ENCODE data around the gene HOXC6. TPM values are rescaled to one million over a fixed set of nuclear protein-coding genes. Genes with fewer than 3 reads are reported as not detected.

Gene HOXC6
- total and polyA plus RNA-seq, 10 of the 15 experiments (the other 5 are each of a cell fraction or from before 2014, with no cell fraction given), result 0.02 to 0.55 (median 0.45) TPM; not detected in 4

DNA sequence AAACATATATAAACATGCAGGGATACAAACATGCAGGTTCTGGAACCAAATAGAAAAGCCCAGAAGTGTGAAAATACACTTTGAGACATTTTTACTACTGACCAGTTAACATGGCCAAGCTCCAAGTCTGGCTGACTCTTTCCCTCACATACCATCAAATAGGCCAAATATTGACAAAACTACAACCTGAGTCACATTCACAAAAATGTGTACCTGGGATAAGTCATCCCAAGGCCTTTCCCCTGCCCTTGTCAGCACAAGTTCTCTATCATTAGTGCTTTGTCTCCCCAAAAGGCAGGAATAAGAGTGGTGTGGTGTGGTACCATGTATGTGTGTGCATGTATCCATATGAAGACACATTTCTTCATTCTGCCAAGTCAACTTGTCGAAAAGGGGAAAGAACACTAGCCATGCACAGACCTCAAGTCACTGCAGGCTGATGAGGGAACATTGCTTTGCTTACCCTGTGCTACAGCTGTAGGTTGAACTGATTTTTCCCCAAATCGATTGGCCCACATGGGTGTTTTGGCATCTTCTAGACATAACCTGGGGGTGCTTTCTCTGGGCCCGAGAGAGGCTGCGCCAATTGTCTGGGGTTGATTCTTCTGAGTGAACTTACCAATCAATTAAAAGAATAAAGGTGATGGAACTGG is 40.3 kb downstream of the HOXC6 start:
- DNase-seq (ENCODE audit: low read depth, low spot score) (no peak), FAIRE-seq (no peak), ATAC-seq (no peak)
- no TSS peak for BruUV-seq (replicated peaks)
- intact Hi-C loops (cut with micrococcal nuclease; ENCODE audit: unreplicated experiment), result no loop called here
- H3K4me2 ChIP-seq (ENCODE audit: control insufficient read depth, insufficient read depth), result no peak overlapping the region
- RAD21 ChIA-PET (ENCODE audit: unreplicated experiment), result interaction anchor here (0.8 kb wide), 1 partner anchor 70 kb away, joined by 3 read pairs; no protein-coding TSS in a partner anchor
- no peak overlapping the region for H3K9ac ChIP-seq (ENCODE audit: control insufficient read depth, insufficient read depth, low read length)
- H3K79me2 ChIP-seq (ENCODE audit: control insufficient read depth, insufficient read depth, low read length), result no peaks in the 10 kb centered on the region
- no peak overlapping the region for H3K27ac ChIP-seq (ENCODE audit: control insufficient read depth, insufficient read depth)
- no peak overlapping the region for H3K4me3 ChIP-seq
- no peaks in the 10 kb centered on the region for H3K9me3 ChIP-seq (replicated peaks; ENCODE audit: control insufficient read depth, insufficient read depth, low read length)
- no peaks in the 10 kb centered on the region for H3K36me3 ChIP-seq (ENCODE audit: control insufficient read depth in 2 of 2, insufficient read depth in 2 of 2, low read length in 1 of 2)
- POLR2A ChIA-PET, result no interaction called here
- no peak overlapping the region for H2AFZ ChIP-seq (ENCODE audit: control insufficient read depth, low read depth, low read length)
- CTCF ChIA-PET, result interaction anchor here (1.1 kb wide), 1 partner anchor 72 kb away, joined by 4 read pairs; no protein-coding TSS in a partner anchor
- WGBS (ENCODE audit: insufficient coverage, insufficient replicate concordance, low lambda C conversion rate, missing lambda C conversion rate), result 57% methylated on average over 4 of the region's 4 CpGs
- 0 out of 4 replicates have a peak, but pooled peaks cover 0 to 2% of the 10 kb centered on the region in 2 experiments for H3K27me3 ChIP-seq (replicated peaks in 1 of 2; ENCODE audit: control insufficient read depth in 2 of 2, insufficient read depth in 2 of 2, low read length in 1 of 2)
- SMC1A ChIA-PET (ENCODE audit: uncharacterized antibody, unreplicated experiment), result no interaction called here
- H4K20me1 ChIP-seq (ENCODE audit: control insufficient read depth, insufficient read depth), result no peaks in the 10 kb centered on the region
- H3K4me1 ChIP-seq (ENCODE audit: control insufficient read depth, insufficient read depth, low read length), result no peaks in the 10 kb centered on the region
- no peak for TF ChIP-seq YY1 (IDR thresholded peaks at IDR 0.05; ENCODE audit: low read depth, low read length)
- in situ Hi-C loops (cut with MboI), result no loop called here

DNA sequence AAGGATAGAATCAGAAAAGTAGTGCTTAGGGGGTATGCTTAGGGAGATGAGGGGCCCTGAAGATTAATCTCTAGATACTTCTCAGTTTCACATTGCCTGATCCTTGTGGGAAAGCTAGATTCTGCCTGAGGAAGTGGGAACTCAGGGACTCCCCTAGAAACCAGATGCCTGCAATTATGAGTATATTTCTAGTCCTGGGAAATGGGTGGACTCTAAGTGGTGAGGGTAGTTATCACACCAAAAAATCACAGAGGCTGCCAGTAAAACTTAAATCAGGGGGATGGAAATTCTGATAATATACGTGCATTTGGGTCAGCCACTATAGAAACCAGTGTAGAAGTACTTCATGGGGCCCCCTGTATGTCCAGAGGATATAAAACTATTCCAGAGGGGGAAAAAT is 43.7 kb downstream of the HOXC6 start:
- BruUV-seq (replicated peaks), result no TSS peak
- no peak for FAIRE-seq
- intact Hi-C loops (cut with micrococcal nuclease; ENCODE audit: unreplicated experiment), result no loop called here
- RAD21 ChIA-PET (ENCODE audit: unreplicated experiment), result no interaction called here
- Histone ChIP-seq H3K9me3 (replicated peaks; ENCODE audit: control insufficient read depth, insufficient read depth, low read length) (no peaks in the 10 kb centered on the region), H3K4me2 (ENCODE audit: control insufficient read depth, insufficient read depth) (no peak overlapping the region), H3K4me3 (no peak overlapping the region), H3K9ac (ENCODE audit: control insufficient read depth, insufficient read depth, low read length) (no peak overlapping the region), H3K79me2 (ENCODE audit: control insufficient read depth, insufficient read depth, low read length) (no peaks in the 10 kb centered on the region), H3K36me3 (ENCODE audit: control insufficient read depth in 2 of 2, insufficient read depth in 2 of 2, low read length in 1 of 2) (no peaks in the 10 kb centered on the region), H3K27me3 (replicated peaks in 1 of 2; ENCODE audit: control insufficient read depth in 2 of 2, insufficient read depth in 2 of 2, low read length in 1 of 2) (no peaks in the 10 kb centered on the region), H3K27ac (ENCODE audit: control insufficient read depth, insufficient read depth) (no peak overlapping the region), H4K20me1 (ENCODE audit: control insufficient read depth, insufficient read depth) (no peaks in the 10 kb centered on the region), H3K4me1 (ENCODE audit: control insufficient read depth, insufficient read depth, low read length) (no peaks in the 10 kb centered on the region), H2AFZ (ENCODE audit: control insufficient read depth, low read depth, low read length) (no peak overlapping the region)
- CTCF ChIA-PET, result interaction anchor here (0.7 to 1.0 kb wide), 2 partner anchors 11 to 66 kb away, joined by 3 read pairs; no protein-coding TSS in a partner anchor
- WGBS (ENCODE audit: insufficient coverage, insufficient replicate concordance, low lambda C conversion rate, missing lambda C conversion rate), result 0% methylated on average over 1 of the region's 1 CpG
- TF ChIP-seq, protein P1, sequence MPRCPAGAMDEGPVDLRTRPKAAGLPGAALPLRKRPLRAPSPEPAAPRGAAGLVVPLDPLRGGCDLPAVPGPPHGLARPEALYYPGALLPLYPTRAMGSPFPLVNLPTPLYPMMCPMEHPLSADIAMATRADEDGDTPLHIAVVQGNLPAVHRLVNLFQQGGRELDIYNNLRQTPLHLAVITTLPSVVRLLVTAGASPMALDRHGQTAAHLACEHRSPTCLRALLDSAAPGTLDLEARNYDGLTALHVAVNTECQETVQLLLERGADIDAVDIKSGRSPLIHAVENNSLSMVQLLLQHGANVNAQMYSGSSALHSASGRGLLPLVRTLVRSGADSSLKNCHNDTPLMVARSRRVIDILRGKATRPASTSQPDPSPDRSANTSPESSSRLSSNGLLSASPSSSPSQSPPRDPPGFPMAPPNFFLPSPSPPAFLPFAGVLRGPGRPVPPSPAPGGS (IDR thresholded peaks at IDR 0.05; ENCODE audit: borderline replicate concordance, insufficient read depth, low read depth, low read length, poor library complexity, severe bottlenecking), result no peak
- TF ChIP-seq SREBF1 (IDR thresholded peaks at IDR 0.05; ENCODE audit: low read length) (no peak), CEBPB (IDR thresholded peaks at IDR 0.05; ENCODE audit: borderline replicate concordance in 1 of 2, low read depth in 2 of 2, low read length in 2 of 2) (no peak), MTA2 (IDR thresholded peaks at IDR 0.05; ENCODE audit: low read depth) (no peak), CHD1 (IDR thresholded peaks at IDR 0.05; ENCODE audit: low read depth, low read length) (no peak), SP1 (IDR thresholded peaks at IDR 0.05; ENCODE audit: low read depth, low read length) (no peak), SPI1 (IDR thresholded peaks at IDR 0.05; ENCODE audit: borderline replicate concordance, insufficient read depth, low read depth, low read length) (peak; percentile 8; the same call in 1 of the 2 replicates)
- TF ChIP-seq, protein P2, sequence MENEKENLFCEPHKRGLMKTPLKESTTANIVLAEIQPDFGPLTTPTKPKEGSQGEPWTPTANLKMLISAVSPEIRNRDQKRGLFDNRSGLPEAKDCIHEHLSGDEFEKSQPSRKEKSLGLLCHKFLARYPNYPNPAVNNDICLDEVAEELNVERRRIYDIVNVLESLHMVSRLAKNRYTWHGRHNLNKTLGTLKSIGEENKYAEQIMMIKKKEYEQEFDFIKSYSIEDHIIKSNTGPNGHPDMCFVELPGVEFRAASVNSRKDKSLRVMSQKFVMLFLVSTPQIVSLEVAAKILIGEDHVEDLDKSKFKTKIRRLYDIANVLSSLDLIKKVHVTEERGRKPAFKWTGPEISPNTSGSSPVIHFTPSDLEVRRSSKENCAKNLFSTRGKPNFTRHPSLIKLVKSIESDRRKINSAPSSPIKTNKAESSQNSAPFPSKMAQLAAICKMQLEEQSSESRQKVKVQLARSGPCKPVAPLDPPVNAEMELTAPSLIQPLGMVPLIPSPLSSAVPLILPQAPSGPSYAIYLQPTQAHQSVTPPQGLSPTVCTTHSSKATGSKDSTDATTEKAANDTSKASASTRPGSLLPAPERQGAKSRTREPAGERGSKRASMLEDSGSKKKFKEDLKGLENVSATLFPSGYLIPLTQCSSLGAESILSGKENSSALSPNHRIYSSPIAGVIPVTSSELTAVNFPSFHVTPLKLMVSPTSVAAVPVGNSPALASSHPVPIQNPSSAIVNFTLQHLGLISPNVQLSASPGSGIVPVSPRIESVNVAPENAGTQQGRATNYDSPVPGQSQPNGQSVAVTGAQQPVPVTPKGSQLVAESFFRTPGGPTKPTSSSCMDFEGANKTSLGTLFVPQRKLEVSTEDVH (IDR thresholded peaks at IDR 0.05; ENCODE audit: low read depth, partially characterized antibody), result no peak
- TF ChIP-seq, protein P3, sequence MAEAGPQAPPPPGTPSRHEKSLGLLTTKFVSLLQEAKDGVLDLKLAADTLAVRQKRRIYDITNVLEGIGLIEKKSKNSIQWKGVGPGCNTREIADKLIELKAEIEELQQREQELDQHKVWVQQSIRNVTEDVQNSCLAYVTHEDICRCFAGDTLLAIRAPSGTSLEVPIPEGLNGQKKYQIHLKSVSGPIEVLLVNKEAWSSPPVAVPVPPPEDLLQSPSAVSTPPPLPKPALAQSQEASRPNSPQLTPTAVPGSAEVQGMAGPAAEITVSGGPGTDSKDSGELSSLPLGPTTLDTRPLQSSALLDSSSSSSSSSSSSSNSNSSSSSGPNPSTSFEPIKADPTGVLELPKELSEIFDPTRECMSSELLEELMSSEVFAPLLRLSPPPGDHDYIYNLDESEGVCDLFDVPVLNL (IDR thresholded peaks at IDR 0.05; ENCODE audit: low read depth, low read length), result no peak
- POLR2A ChIA-PET, result no interaction called here
- SMC1A ChIA-PET (ENCODE audit: uncharacterized antibody, unreplicated experiment), result no interaction called here
- in situ Hi-C loops (cut with MboI), result no loop called here
- DNase-seq (ENCODE audit: low read depth, low spot score), result no peak
- ATAC-seq, result no peak

Measured in GM12878 (cell line).